K562 (cell line): ENCODE data around the gene PFKP. TPM values are rescaled to one million over a fixed set of nuclear protein-coding genes. Genes with fewer than 3 reads are reported as not detected.

Experiments
- BMI1 ChIP-seq: fragments of 150-350 bp; IDR thresholded peaks from 2 replicates; pipeline ENCODE4 v1.6.1; 2014; ENCODE audit warnings: low read length
- CREBBP ChIP-seq: IDR thresholded peaks from one replicate; pipeline ENCODE4 v1.6.1; 2012; ENCODE audit warnings: low read depth, mild to moderate bottlenecking, control low read depth, inconsistent platforms, low read length
- HMG20A ChIP-seq: fragments of 450-650 bp; formaldehyde crosslinking; conservative IDR thresholded peaks from 2 replicates; pipeline ENCODE4 v1.4.0; 2020; ENCODE audit warnings: mild to moderate bottlenecking, mixed read lengths
- KLF13 ChIP-seq: fragments of 450-650 bp; IDR thresholded peaks from 2 replicates; pipeline ENCODE4 v1.6.1; 2016; ENCODE audit warnings: missing genetic modification characterization, low read depth, mild to moderate bottlenecking, missing compliant biosample characterization, moderate library complexity, borderline replicate concordance
- NFATC3 ChIP-seq: fragments of 450-650 bp; IDR thresholded peaks from 2 replicates; pipeline ENCODE4 v1.6.1; 2017; ENCODE audit warnings: mild to moderate bottlenecking
- NFRKB ChIP-seq: fragments of 450-650 bp; IDR thresholded peaks from 2 replicates; pipeline ENCODE4 v1.6.1; 2016; ENCODE audit warnings: low read depth
- SAFB ChIP-seq: fragments of 200-400 bp; formaldehyde crosslinking; IDR thresholded peaks from 2 replicates; pipeline ENCODE4 v1.6.1; 2017; ENCODE audit warnings: low read depth, low read length, borderline replicate concordance
- SIN3B ChIP-seq: fragments of 450-650 bp; IDR thresholded peaks from 2 replicates; pipeline ENCODE4 v1.6.1; 2017; ENCODE audit warnings: low read depth, mild to moderate bottlenecking, moderate library complexity
- TEAD1 ChIP-seq, 2 experiments: fragments of 450-650 bp in 1 of 2; sonication (generic) in 1 of 2; formaldehyde crosslinking; IDR thresholded peaks; 2 replicates each; pipeline versions ENCODE4 v1.4.0 to v1.8.0; 2020 to 2022; ENCODE audit warnings: mild to moderate bottlenecking in 2 of 2, missing genetic modification reagents in 1 of 2
- ZKSCAN8 ChIP-seq: fragments of 200-800 bp; sonication (Bioruptor generic); IDR thresholded peaks from 2 replicates; pipeline ENCODE4 v1.6.1; 2016; ENCODE audit warnings: missing genetic modification characterization, missing compliant biosample characterization
- ZNF232 ChIP-seq: sonication (generic); formaldehyde crosslinking; IDR thresholded peaks from 2 replicates; pipeline ENCODE4 v1.8.0; 2022; ENCODE audit warnings: mild to moderate bottlenecking, missing genetic modification reagents
- ZNF57 ChIP-seq: fragments of 450-650 bp; formaldehyde crosslinking; IDR thresholded peaks from 2 replicates; pipeline ENCODE4 v1.4.0; 2020; ENCODE audit warnings: mild to moderate bottlenecking, moderate library complexity
- ZNF695 ChIP-seq: fragments of 450-650 bp; formaldehyde crosslinking; IDR thresholded peaks from 2 replicates; pipeline ENCODE4 v1.4.0; 2020; ENCODE audit warnings: mild to moderate bottlenecking, moderate library complexity
- polyA plus RNA-seq, 8 experiments: library from polyadenylated mRNA; depleted of rRNA in 4 of 8; stranded (reverse) in 5 of 8; unstranded in 3 of 8; fragments of >200 nt; fragmentation: Nextera tagmentation in 2 of 8; fragmentation: Illumina TruSeq in 1 of 8; extraction: Ambion mirVana in 2 of 8; extraction: Trizol in 1 of 8; gene quantifications; 2 replicates each; pipeline versions ENCODE4 v1.2.1 to v1.2.3, GENCODE V29; 2011 to 2014; ENCODE audit warnings: inconsistent platforms in 1 of 8, missing spikeins in 1 of 8
- total RNA-seq, 7 experiments: library from RNA; depleted of rRNA in 6 of 7; stranded (reverse); fragments of >200 nt in 6 of 7; fragmentation: Illumina TruSeq in 2 of 7; extraction: Trizol in 2 of 7; gene quantifications; 2 replicates each; pipeline versions ENCODE4 v1.2.1 to v1.2.3, GENCODE V29; 2011 to 2021; ENCODE audit warnings: low replicate concordance in 1 of 7
- TF ChIP-seq, protein P1 (sequence below): fragments of 200-600 bp; sonication (generic); IDR thresholded peaks from one replicate; pipeline ENCODE4 v1.6.1; 2012; ENCODE audit warnings: mild to moderate bottlenecking, low read depth, low read length, inconsistent platforms
- TF ChIP-seq, protein P2 (sequence below): sonication (generic); formaldehyde crosslinking; IDR thresholded peaks from 2 replicates; pipeline ENCODE4 v1.8.0; 2023; ENCODE audit warnings: mild to moderate bottlenecking, missing genetic modification reagents

The PFKP gene
- total and polyA plus RNA-seq, 9 of the 15 experiments (the other 6 are each of a cell fraction or from before 2014, with no cell fraction given): 23.5 to 116 (median 62.1) TPM

- TF ChIP-seq ZKSCAN8 (CRISPR knock-in tag): no peak
- TF ChIP-seq, protein P1, sequence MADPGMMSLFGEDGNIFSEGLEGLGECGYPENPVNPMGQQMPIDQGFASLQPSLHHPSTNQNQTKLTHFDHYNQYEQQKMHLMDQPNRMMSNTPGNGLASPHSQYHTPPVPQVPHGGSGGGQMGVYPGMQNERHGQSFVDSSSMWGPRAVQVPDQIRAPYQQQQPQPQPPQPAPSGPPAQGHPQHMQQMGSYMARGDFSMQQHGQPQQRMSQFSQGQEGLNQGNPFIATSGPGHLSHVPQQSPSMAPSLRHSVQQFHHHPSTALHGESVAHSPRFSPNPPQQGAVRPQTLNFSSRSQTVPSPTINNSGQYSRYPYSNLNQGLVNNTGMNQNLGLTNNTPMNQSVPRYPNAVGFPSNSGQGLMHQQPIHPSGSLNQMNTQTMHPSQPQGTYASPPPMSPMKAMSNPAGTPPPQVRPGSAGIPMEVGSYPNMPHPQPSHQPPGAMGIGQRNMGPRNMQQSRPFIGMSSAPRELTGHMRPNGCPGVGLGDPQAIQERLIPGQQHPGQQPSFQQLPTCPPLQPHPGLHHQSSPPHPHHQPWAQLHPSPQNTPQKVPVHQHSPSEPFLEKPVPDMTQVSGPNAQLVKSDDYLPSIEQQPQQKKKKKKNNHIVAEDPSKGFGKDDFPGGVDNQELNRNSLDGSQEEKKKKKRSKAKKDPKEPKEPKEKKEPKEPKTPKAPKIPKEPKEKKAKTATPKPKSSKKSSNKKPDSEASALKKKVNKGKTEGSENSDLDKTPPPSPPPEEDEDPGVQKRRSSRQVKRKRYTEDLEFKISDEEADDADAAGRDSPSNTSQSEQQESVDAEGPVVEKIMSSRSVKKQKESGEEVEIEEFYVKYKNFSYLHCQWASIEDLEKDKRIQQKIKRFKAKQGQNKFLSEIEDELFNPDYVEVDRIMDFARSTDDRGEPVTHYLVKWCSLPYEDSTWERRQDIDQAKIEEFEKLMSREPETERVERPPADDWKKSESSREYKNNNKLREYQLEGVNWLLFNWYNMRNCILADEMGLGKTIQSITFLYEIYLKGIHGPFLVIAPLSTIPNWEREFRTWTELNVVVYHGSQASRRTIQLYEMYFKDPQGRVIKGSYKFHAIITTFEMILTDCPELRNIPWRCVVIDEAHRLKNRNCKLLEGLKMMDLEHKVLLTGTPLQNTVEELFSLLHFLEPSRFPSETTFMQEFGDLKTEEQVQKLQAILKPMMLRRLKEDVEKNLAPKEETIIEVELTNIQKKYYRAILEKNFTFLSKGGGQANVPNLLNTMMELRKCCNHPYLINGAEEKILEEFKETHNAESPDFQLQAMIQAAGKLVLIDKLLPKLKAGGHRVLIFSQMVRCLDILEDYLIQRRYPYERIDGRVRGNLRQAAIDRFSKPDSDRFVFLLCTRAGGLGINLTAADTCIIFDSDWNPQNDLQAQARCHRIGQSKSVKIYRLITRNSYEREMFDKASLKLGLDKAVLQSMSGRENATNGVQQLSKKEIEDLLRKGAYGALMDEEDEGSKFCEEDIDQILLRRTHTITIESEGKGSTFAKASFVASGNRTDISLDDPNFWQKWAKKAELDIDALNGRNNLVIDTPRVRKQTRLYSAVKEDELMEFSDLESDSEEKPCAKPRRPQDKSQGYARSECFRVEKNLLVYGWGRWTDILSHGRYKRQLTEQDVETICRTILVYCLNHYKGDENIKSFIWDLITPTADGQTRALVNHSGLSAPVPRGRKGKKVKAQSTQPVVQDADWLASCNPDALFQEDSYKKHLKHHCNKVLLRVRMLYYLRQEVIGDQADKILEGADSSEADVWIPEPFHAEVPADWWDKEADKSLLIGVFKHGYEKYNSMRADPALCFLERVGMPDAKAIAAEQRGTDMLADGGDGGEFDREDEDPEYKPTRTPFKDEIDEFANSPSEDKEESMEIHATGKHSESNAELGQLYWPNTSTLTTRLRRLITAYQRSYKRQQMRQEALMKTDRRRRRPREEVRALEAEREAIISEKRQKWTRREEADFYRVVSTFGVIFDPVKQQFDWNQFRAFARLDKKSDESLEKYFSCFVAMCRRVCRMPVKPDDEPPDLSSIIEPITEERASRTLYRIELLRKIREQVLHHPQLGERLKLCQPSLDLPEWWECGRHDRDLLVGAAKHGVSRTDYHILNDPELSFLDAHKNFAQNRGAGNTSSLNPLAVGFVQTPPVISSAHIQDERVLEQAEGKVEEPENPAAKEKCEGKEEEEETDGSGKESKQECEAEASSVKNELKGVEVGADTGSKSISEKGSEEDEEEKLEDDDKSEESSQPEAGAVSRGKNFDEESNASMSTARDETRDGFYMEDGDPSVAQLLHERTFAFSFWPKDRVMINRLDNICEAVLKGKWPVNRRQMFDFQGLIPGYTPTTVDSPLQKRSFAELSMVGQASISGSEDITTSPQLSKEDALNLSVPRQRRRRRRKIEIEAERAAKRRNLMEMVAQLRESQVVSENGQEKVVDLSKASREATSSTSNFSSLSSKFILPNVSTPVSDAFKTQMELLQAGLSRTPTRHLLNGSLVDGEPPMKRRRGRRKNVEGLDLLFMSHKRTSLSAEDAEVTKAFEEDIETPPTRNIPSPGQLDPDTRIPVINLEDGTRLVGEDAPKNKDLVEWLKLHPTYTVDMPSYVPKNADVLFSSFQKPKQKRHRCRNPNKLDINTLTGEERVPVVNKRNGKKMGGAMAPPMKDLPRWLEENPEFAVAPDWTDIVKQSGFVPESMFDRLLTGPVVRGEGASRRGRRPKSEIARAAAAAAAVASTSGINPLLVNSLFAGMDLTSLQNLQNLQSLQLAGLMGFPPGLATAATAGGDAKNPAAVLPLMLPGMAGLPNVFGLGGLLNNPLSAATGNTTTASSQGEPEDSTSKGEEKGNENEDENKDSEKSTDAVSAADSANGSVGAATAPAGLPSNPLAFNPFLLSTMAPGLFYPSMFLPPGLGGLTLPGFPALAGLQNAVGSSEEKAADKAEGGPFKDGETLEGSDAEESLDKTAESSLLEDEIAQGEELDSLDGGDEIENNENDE: no peak
- no peak for TF ChIP-seq BMI1
- no peak for TF ChIP-seq NFATC3
- no peak for TF ChIP-seq HMG20A (CRISPR knock-in tag)
- TF ChIP-seq TEAD1 (CRISPR knock-in tag; IDR thresholded peaks at IDR 0.05): no peak
- TF ChIP-seq ZNF232 (CRISPR knock-in tag): no peak
- no peak for TF ChIP-seq SAFB
- TF ChIP-seq ZNF57 (CRISPR knock-in tag): no peak
- TF ChIP-seq, protein P2, sequence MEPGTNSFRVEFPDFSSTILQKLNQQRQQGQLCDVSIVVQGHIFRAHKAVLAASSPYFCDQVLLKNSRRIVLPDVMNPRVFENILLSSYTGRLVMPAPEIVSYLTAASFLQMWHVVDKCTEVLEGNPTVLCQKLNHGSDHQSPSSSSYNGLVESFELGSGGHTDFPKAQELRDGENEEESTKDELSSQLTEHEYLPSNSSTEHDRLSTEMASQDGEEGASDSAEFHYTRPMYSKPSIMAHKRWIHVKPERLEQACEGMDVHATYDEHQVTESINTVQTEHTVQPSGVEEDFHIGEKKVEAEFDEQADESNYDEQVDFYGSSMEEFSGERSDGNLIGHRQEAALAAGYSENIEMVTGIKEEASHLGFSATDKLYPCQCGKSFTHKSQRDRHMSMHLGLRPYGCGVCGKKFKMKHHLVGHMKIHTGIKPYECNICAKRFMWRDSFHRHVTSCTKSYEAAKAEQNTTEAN (CRISPR knock-in tag): no peak
- TF ChIP-seq CREBBP: no peak
- TF ChIP-seq NFRKB: no peak
- TF ChIP-seq ZNF695 (CRISPR knock-in tag): no peak
- 0 out of 2 replicates have a peak, but pooled peaks have one; percentile 37 for TF ChIP-seq SIN3B
- no peak for TF ChIP-seq KLF13 (tag)
Measured at GRCh38 chr10:3068968-3069737, 1.8 kb downstream of the PFKP start (continued).
